Left ventricle myocardium superior (tissue), 1 donor: ENCODE data around the gene RABGAP1L. TPM values are rescaled to one million over a fixed set of nuclear protein-coding genes. Genes with fewer than 3 reads are reported as not detected.

Experiments
- ATAC-seq: fragments of 200-7000 bp; cut with Tn5 transposase; one replicate; pipeline ENCODE4 v1.9.1; 2020; ENCODE audit warnings: mild to moderate bottlenecking, moderate library complexity
- DNase-seq: peaks from one replicate; pipeline ENCODE4 v3.0.0-alpha.2; 2020
- intact Hi-C: fragments of 100-400 bp; cut with micrococcal nuclease; formaldehyde crosslinking; loops from one replicate; pipeline ENCODE4 v1.11.0; 2022
- total RNA-seq: library from RNA; stranded (reverse); fragmentation: NEBNext Ultra II Directional; extraction: Animal tissue kit (Norgen Biotek cat#: 25700); gene quantifications from one replicate; pipeline ENCODE4 v1.2.1, GENCODE V29; 2021
- donor health status: DM: no; HTN: yes; CAD: no; lungs with severe emphysema.

The RABGAP1L gene
- total RNA-seq, 1 donor from 2014 or later = 147 TPM

- ATAC-seq (no peak), DNase-seq (no peak)
- intact Hi-C loops = no loop called here
Measured at GRCh38 chr1:174939775-174940545, 780.6 kb downstream of the RABGAP1L start.

DNA sequence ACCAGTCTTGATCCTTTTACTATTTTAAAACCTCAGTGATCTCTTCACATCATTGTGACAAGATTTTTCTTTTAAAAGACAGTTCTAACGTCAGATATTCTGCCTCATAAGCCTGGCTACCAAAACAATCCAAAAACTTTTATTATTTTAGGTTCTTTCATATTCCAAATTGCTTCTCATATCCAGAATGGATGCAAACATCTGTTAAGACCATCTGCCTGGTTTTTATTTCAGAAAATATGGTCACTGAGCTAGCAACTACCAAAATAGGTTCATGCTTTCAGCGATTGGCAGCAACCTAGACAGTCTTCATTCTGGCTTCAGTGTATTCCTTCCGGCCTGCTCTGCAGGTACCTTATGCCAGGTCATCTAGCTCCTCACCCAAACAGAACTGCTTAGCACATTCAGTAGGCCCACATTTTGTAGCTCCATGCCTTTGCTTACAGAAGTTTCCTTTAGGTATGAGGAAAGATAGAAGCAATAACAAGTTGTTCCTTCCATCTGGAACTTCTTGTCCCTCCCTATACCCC lies 781.4 kb downstream of the RABGAP1L start:
- ATAC-seq = no peak
- intact Hi-C loops = no loop called here

DNA sequence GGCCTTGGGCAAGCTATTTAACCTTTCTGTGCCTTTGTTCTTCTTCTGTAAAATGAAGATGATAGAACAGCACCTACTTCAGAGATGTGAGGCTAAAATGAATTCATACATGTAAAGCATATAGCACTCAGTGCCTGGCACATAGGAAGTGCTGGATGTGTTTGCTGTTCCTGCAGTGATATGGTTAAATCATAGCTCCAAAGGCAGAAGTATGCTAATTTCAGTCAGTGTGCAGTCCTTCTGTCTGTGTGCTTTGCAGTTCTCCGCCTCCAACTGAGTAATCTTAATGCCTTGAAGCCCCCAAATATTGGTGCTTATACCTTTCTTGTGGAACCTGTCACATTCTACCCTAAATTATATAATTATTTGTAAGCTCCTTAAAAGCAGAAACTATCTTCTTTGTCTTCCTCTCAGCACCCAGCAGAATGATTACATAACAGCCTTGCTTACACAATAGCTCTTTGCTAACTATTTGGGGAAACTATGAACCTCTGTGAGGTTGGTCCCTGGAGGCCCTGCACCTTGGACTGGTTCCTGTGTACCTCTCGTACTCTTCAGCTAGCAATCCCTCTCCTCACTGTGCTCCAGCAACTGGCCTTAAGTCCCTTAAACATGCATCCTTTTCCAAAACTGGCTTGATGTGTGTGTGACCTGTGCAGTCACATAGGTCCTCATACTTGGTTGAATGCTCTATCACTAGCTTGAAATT lies 783.4 kb downstream of the RABGAP1L start:
- DNase-seq (peak; percentile 63), ATAC-seq (peak; percentile 80)
- intact Hi-C loops = no loop called here

More for the DNA sequence above, 781.4 kb downstream of the RABGAP1L start:
- no peak for DNase-seq

- DNase-seq (no peak), ATAC-seq (no peak)
- intact Hi-C loops = no loop called here
Measured at GRCh38 chr1:174946031-174946430, 786.7 kb downstream of the RABGAP1L start.

DNA sequence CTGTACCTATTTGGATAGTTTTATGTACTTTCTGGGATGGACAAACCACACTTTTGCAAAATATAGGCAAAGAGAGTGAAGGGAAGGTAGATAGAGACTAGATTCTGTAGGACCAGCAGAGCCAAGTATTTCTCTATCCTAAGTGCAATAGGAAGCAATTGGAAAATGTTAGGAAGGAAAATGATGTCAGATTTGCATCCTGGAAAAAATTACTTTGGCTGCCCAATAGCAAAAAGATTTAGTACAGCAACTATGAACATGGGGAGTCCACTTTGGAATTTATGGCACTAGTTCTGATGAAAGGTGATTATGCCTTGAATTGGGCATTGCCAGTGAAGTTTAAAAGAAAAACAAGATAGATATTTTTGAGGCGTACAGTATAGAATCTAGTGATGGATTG lies 789.7 kb downstream of the RABGAP1L start:
- ATAC-seq = no peak
- intact Hi-C loops = no loop called here

GRCh38 chr1:174949645-174950044 lies 790.3 kb downstream of the RABGAP1L start:
- intact Hi-C loops = no loop called here
- ATAC-seq (no peak), DNase-seq (no peak)

More for the DNA sequence above, 789.7 kb downstream of the RABGAP1L start:
- DNase-seq = no peak

DNA sequence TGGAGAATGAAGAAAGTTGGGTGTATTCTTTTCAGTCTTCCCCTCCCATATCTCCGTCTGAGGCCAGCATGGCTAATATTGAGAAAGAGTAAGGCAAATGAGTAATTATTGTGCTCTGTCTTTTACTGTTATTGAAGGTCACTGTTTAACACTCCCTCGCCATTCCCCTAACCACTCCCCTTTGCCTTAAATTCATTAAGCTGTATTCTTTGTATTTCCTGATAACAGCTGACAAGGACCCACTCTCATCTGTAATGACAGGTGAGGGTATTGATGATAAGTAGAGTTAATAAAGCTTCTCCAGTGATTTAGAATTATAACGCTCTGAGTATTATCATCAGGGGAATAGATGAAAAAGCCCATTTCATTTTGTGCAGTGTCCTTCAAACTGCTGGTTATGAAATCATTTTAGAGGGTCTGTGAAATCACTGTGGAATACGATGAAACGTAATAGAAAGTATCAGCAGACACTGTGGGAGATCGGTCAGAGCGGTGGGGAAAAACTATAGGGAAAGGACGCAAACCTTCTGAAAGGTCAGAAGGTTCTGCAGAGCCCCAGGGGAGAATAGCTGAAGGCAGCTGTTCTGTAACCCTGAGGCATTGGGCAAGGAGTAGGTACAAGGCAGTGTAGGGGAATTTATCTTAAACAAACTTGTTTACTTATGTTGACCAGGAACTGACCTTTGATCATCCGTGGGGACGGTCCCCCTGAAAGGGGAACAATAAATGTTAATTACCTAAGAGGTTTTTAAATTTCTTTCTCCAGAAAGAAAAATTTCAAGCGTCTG lies 794.2 kb downstream of the RABGAP1L start:
- peak; percentile 33 for ATAC-seq
- intact Hi-C loops = no loop called here
- DNase-seq = no peak

DNA sequence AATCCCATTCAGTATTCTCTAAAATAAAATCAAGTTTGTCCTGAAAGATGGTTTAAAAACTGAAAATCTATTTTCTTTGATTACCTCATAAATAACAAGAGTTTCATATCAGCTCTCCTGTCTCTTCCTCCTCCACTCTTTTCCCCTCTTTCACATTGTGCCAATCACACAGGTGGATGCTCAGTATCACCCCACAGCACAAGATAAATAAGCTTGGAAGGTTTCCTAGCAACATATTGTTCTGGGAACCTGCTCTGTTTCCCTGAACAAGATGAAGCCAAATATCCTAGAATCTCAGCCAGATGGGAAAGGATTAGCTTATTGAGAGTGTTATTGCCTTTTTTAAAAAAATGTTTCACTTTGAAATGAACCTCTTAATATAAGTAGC lies 794.7 kb downstream of the RABGAP1L start:
- intact Hi-C loops = no loop called here
- no peak for DNase-seq
- peak; percentile 53 for ATAC-seq

DNA sequence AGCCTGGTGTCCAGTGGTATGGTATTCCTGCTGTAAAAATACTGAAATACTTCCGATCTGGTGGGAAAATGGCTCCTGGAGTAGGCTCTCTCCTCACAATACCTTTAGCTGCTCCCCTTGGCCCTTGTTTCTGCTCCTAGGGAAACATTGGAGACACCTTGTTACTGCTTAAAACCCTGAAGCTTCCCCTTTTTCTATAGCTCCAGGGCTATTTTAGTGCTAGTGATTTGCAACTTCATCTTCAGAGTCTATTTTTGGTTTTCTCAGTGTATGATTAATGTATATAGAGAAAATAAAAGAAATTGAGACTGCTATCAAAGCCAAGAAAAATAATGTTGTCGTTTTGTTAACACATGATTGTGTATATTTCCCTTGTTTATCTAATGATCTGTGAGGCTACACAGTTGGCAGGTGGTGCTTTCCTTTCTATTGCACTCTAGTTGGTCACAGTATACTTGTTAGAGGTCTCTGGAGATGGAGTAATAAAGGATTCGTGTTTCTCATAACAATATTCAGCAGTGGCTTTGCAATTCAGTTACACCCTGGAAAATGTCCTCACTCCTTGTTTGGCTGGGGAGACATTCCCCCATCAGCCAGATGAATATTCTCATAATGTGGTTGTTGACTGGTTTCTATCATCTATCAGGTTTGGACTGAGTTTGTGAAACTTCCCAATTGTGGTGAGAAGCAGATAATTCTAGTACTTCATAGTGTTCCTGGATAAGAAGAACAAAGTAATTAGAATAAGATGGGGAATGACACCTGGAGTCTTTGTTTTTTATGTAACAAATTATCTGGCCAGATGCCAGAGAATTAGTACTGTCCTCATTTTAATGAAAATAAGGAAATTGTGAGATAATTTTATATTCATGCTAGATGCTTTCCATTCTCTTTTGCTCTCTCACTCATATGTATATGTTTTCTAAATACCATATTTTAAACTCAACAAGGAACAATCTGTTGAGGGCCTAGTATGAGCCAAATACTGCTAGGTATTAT lies 795.6 kb downstream of the RABGAP1L start:
- ATAC-seq (no peak), DNase-seq (no peak)
- intact Hi-C loops = no loop called here

GRCh38 chr1:174956086-174956485 lies 796.8 kb downstream of the RABGAP1L start:
- intact Hi-C loops = no loop called here
- ATAC-seq (no peak), DNase-seq (no peak)

- intact Hi-C loops = no loop called here
- no peak for DNase-seq
- no peak for ATAC-seq
Measured at GRCh38 chr1:174956976-174957375, 797.7 kb downstream of the RABGAP1L start.

DNA sequence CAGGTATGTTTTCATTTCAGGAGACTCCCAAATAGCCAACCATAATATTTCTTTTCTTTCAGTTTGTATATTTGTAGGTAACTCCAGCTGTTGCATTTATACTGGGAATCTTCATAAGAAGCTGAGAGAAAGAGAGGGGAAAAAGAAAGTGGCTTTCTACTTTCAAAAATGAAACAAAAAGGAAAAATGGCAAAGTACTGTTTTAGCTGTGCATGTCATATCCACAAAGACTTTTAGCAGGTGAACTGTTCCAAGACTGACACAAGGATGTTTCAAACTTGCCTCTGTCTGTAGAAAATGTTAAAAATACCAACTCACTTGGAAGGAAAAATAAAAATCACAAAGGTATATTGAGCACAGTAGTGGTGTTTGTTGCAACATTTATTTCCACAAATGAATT lies 798.5 kb downstream of the RABGAP1L start:
- ATAC-seq = no peak
- intact Hi-C loops = no loop called here
- no peak for DNase-seq

- intact Hi-C loops = no loop called here
- no peak for ATAC-seq
- no peak for DNase-seq
Measured at GRCh38 chr1:174958396-174958795, 799.1 kb downstream of the RABGAP1L start.

GRCh38 chr1:174960362-174960761 lies 801.0 kb downstream of the RABGAP1L start:
- ATAC-seq (no peak), DNase-seq (no peak)
- intact Hi-C loops = no loop called here

- ATAC-seq = no peak
- intact Hi-C loops = no loop called here
- no peak for DNase-seq
Measured at GRCh38 chr1:174963529-174964125, 804.3 kb downstream of the RABGAP1L start.

DNA sequence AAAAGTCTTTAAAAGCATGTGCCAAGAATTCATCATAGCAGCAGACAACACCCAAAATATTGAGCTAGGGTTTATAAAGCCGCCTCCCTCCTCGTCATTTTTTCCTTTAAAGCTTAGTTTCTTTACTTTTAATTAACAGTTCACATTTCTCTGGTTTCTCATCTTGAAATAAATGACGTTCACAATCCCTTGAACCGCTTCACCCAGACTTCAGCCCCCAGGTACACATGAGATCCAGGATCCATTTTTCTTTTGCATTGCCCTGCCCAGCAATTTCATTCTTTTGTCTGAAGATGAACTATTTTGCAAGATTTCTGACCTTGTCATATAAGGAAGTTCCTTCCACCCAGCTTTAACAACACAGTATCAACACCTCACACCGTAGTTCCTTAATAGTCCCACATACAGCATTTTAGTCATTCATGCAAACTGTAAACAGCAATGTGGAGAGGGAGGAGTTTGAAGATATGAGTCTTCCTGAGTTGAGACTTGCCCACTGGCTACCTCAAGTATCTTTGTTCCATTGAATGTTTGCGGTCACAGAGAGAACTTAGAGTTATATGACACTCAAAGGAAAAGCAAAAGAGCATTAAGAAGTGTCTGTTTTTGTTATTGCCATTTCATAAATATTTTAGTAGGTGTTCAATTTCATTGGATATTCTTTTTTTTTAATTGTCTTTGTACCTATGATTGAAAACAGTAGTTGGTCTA lies 805.1 kb downstream of the RABGAP1L start:
- ATAC-seq = peak; percentile 64
- no peak for DNase-seq
- intact Hi-C loops = no loop called here

DNA sequence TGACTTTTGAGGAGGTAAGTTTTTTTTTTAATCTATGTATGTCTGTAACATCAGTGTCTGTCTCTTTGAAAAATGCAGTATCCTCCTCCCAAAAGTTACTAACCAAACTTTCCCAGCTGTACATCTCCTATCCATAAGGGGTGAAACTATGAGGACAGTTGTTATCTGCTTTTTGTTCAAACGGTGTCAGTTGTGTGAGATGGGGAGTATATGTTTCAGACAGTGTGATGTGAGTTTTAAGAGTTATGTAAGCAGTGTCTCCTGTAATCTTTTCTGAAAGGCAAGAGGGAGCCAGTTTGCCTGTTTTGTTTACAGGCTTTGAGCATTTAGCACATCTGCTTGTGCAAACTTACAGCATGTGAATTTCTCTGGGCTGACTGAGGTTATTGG lies 805.6 kb downstream of the RABGAP1L start:
- intact Hi-C loops = no loop called here
- ATAC-seq (peak; percentile 62), DNase-seq (no peak)
